ENCODE data around the gene SUN5. TPM values are rescaled to one million over a fixed set of nuclear protein-coding genes. Genes with fewer than 3 reads are reported as not detected.

The SUN5 gene, protein sequence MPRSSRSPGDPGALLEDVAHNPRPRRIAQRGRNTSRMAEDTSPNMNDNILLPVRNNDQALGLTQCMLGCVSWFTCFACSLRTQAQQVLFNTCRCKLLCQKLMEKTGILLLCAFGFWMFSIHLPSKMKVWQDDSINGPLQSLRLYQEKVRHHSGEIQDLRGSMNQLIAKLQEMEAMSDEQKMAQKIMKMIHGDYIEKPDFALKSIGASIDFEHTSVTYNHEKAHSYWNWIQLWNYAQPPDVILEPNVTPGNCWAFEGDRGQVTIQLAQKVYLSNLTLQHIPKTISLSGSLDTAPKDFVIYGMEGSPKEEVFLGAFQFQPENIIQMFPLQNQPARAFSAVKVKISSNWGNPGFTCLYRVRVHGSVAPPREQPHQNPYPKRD
- total RNA-seq = not detected in 2 replicates

DNA sequence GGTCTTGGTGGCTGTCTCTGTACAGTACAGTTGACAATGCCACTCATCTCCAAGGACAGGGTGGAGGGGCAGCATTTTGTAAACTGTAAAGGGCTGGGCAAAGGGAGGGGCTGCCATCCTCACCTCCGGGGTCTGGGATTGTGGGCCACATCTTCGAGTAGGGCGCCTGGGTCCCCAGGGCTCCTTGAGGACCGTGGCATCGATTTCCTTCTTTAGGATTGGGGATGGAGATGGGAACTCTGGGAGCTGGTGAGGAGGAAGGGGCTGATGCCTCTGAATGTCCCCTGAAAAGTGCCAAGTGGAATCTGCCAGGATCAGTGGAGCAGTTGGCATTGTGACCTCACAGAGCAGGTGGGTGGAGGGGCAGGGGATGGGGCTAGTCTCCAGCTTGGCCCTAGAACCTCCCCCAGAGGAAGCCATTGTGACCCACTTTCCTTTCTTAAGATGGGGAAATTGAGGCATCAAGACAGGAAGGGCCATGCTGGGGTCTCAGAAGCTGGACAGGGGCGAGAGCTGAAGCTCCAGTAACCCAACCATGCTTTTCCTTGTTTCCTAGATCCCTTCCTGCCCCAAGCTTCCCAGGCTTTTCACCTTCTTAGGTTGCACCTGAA, at the start of gene SUN5:
TSS of gene SUN5 (minus strand) at position 293 of the 611 bp plus-strand sequence. CDS start at position 200, 93 bp downstream.

DNA sequence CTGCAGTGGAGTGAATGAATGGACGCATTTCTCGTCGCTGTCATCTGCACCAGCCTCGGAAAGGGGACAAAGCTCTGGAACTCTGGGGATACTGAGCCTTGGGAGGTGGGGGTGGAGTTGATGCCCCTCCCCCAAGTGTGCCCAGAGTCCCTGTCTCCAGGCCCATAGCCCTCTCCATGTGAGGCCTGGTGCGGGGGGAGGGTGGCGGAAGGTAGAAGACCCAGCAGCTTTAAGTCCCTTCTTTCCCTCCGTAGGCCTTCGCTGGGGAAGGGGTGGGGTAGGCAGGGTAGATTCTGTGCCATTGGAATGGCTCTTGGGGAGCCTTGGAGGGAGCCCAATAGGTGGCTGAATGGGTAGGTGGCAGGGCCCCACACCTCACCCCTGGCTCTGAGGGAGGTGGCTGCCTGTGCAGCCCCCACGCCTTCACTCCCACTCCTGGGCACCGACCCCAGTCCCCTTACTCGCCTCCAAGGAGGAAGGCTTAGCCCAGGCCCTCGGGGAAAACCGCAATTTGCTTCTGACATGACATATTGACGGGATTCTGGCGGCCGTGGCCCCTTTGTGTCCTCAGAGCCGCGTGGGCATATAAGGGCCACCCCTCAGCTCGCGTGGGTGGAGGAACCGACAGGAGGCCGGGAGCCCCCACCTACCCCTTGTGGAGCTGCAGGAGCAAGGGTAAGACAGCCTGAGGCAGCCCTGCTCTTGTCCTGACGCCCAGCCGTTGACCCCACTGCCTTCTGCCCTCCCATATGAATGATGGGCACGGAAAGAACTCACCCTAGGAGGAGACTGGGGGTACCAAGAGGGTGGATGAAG, 49.3 kb upstream of the SUN5 start, which contains the start of gene BPIFB3:
TSS of gene BPIFB3 (plus strand) at position 613 of the 816 bp plus-strand sequence. CDS start 1,533 bp downstream, outside the sequence.

DNA sequence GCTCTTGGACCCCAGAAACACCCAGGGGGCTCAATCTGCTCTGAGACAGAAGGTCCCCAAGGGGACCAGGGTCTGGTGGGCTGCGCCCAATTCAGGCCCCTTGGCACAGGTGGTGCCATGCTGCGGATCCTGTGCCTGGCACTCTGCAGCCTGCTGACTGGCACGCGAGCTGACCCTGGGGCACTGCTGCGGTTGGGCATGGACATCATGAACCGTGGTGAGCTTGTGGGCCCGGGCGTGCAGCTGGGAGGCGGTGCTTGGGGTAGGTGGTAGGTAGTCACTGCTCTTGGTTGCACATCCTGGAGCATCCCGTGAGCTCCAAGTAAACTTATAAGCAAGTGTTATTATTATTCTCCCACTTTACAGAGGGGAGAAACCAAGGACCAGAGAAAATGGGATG, 27.3 kb upstream of the SUN5 start, which contains the start of gene BPIFB6:
TSS of gene BPIFB6 (plus strand) at position 118 of the 400 bp plus-strand sequence. CDS start at position 118, 0 bp downstream.

DNA sequence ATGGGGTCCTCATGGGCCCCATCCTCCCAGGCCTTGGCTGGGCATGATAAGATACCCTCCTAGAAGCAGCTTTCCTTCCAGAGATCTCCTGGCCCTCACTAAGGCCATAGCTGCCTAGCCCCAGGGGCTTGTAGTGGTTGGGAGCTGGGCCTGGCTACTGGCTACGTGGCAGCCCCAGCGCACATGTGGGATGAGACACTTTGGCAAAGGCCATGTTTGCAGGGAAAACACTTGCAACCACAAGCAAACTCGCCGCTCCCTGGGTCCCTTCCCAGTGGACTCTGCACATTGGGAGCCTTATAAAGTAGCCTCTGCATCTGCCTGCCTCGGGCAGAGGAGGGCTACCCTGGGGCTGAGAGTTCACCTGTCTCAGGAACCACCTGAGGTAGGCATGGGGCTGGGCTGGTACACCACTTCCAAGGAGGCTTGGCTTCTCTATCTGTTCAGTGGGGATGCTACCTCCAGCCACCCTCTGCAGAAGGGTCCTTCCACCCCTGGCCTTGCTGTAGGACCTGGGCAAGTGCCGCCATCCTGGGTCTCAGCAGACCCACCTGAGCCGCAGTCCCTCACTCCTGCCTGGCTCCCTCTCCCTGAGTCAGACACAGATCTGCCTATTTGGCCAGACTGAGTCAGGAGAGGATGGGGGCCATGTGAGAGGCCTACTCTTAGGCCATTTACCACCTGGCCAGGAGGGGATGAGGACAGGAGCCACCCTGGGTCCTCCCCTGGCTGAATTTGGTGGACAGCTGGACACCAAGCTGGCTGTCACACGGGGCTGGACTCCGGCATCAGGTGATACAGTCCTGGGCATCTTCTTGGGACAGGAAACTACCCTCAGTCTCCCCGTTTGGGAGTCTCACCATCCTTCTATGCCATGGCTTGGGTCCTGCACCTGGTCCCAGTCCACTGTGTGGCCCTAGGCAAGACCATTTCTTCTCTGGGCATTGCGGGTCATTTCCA, 3.4 kb upstream of the SUN5 start, which contains the start of gene BPIFB2:
TSS of gene BPIFB2 (plus strand) at position 329 of the 960 bp plus-strand sequence. CDS start 871 bp downstream, outside the sequence.

Other genes with a start within 250 kb of the SUN5 start
- gene DNMT3B, start 242.0 kb downstream of the SUN5 start, total RNA-seq = 3.3 and 3.7 TPM in 2 replicates
- gene MAPRE1, start 184.5 kb downstream of the SUN5 start, total RNA-seq = 119 and 151 TPM in 2 replicates
- under 0.01 TPM in 2 replicates for gene EFCAB8, start 145.5 kb downstream of the SUN5 start, total RNA-seq
- not detected in 2 replicates for gene BPIFB2, start 3.3 kb upstream of the SUN5 start, total RNA-seq
- not detected in 2 replicates for gene BPIFB6, start 27.2 kb upstream of the SUN5 start, total RNA-seq
- not detected in 2 replicates for gene BPIFB3, start 49.5 kb upstream of the SUN5 start, total RNA-seq
- not detected in 2 replicates for gene BPIFB4, start 75.2 kb upstream of the SUN5 start, total RNA-seq
- not detected in 2 replicates for gene BPIFA2, start 163.7 kb upstream of the SUN5 start, total RNA-seq
- gene BPIFA3, start 212.9 kb upstream of the SUN5 start, total RNA-seq = not detected in 2 replicates
- not detected in 2 replicates for gene BPIFA1, start 231.6 kb upstream of the SUN5 start, total RNA-seq